ENCODE data around the gene DLST.

The DLST gene

GRCh38 chr14:74906925-74907521 is 25.3 kb downstream of the DLST start:
- Histone ChIP-seq H3K27ac (ENCODE audit: extremely low read depth, low read depth, low read length) (no peak overlapping the region), H3K4me1 (ENCODE audit: control insufficient read depth, insufficient read depth, low read length) (no peaks in the 10 kb centered on the region), H3K4me3 (ENCODE audit: low read depth, low read length) (no peak overlapping the region), H3K36me3 (ENCODE audit: control insufficient read depth in 2 of 2, insufficient read depth in 1 of 2, low read length in 2 of 2) (peaks cover 8 to 44% of the 10 kb centered on the region in 2 experiments; a peak in 2 of 3 replicates), H3K9me3 (ENCODE audit: control insufficient read depth, insufficient read depth, low read depth, low read length) (no peaks in the 10 kb centered on the region)
- CTCF ChIA-PET, result interaction anchor here (0.6 to 6.3 kb wide), 12 partner anchors 11 to 298 kb away, joined by 3 to 195 read pairs (median 10); partner anchors contain the start of gene DLST
- POLR2A ChIA-PET, result interaction anchor here (1.1 to 2.2 kb wide), 3 partner anchors 26 to 47 kb away, joined by 3 to 9 read pairs (median 3); no protein-coding TSS in a partner anchor
- TF ChIP-seq, protein P1, sequence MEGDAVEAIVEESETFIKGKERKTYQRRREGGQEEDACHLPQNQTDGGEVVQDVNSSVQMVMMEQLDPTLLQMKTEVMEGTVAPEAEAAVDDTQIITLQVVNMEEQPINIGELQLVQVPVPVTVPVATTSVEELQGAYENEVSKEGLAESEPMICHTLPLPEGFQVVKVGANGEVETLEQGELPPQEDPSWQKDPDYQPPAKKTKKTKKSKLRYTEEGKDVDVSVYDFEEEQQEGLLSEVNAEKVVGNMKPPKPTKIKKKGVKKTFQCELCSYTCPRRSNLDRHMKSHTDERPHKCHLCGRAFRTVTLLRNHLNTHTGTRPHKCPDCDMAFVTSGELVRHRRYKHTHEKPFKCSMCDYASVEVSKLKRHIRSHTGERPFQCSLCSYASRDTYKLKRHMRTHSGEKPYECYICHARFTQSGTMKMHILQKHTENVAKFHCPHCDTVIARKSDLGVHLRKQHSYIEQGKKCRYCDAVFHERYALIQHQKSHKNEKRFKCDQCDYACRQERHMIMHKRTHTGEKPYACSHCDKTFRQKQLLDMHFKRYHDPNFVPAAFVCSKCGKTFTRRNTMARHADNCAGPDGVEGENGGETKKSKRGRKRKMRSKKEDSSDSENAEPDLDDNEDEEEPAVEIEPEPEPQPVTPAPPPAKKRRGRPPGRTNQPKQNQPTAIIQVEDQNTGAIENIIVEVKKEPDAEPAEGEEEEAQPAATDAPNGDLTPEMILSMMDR (tag by site-specific recombination; IDR thresholded peaks at IDR 0.05), result 0 out of 2 replicates have a peak, but pooled peaks have one; percentile 13
- no peak for TF ChIP-seq ZBTB7A (tag by site-specific recombination; IDR thresholded peaks at IDR 0.05; ENCODE audit: low read depth)

- ChIA-PET CTCF (interaction anchor here (0.6 to 6.3 kb wide), 6 partner anchors 12 to 48 kb away, joined by 3 to 195 read pairs (median 5); no protein-coding TSS in a partner anchor), POLR2A (interaction anchor here (1.0 to 2.2 kb wide), 3 partner anchors 9 to 46 kb away, joined by 5 to 9 read pairs (median 7); partner anchors contain the start of gene RPS6KL1)
- H3K27ac ChIP-seq (ENCODE audit: extremely low read depth, low read depth, low read length), result no peak overlapping the region
- H3K9me3 ChIP-seq (ENCODE audit: control insufficient read depth, insufficient read depth, low read depth, low read length), result no peaks in the 10 kb centered on the region
- TF ChIP-seq ZBTB21 (tag by site-specific recombination; IDR thresholded peaks at IDR 0.05), result no peak
- no peak for TF ChIP-seq ZNF19 (tag by site-specific recombination; IDR thresholded peaks at IDR 0.05; ENCODE audit: low read depth)
- no peak for TF ChIP-seq GFI1B (tag by site-specific recombination; IDR thresholded peaks at IDR 0.05)
- TF ChIP-seq ZNF112 (tag by site-specific recombination; IDR thresholded peaks at IDR 0.05), result no peak
- no peak for TF ChIP-seq ZNF777 (tag by site-specific recombination; IDR thresholded peaks at IDR 0.05; ENCODE audit: borderline replicate concordance)
- TF ChIP-seq ZNF211 (tag by site-specific recombination; IDR thresholded peaks at IDR 0.05; ENCODE audit: low read depth), result no peak
- TF ChIP-seq ZNF175 (tag by site-specific recombination; IDR thresholded peaks at IDR 0.05), result no peak
- no peak overlapping the region for H3K4me3 ChIP-seq (ENCODE audit: low read depth, low read length)
- no peaks in the 10 kb centered on the region for H3K4me1 ChIP-seq (ENCODE audit: control insufficient read depth, insufficient read depth, low read length)
- peaks cover 1 to 37% of the 10 kb centered on the region in 2 experiments; a peak in 2 of 3 replicates for H3K36me3 ChIP-seq (ENCODE audit: control insufficient read depth in 2 of 2, insufficient read depth in 1 of 2, low read length in 2 of 2)
Measured at GRCh38 chr14:74907744-74908143, 26.0 kb downstream of the DLST start.

- Histone ChIP-seq H3K27ac (ENCODE audit: extremely low read depth, low read depth, low read length) (no peak overlapping the region), H3K4me1 (ENCODE audit: control insufficient read depth, insufficient read depth, low read length) (no peaks in the 10 kb centered on the region), H3K36me3 (ENCODE audit: control insufficient read depth in 2 of 2, insufficient read depth in 1 of 2, low read length in 2 of 2) (peaks cover 0 to 27% of the 10 kb centered on the region in 2 experiments; a peak in 2 of 3 replicates), H3K4me3 (ENCODE audit: low read depth, low read length) (no peak overlapping the region), H3K9me3 (ENCODE audit: control insufficient read depth, insufficient read depth, low read depth, low read length) (no peaks in the 10 kb centered on the region)
- POLR2A ChIA-PET, result interaction anchor here (1.0 to 1.4 kb wide), 2 partner anchors 10 to 14 kb away, joined by 5 to 7 read pairs; partner anchors contain the start of gene RPS6KL1
- CTCF ChIA-PET, result interaction anchor here (0.7 to 6.3 kb wide), 5 partner anchors 13 to 300 kb away, joined by 3 to 195 read pairs (median 4); no protein-coding TSS in a partner anchor
- TF ChIP-seq SP2 (tag by site-specific recombination; IDR thresholded peaks at IDR 0.05) (peak; percentile 37), ZNF837 (tag by site-specific recombination; IDR thresholded peaks at IDR 0.05) (no peak), INSM2 (tag by site-specific recombination; IDR thresholded peaks at IDR 0.05) (no peak), ZNF354C (tag by site-specific recombination; IDR thresholded peaks at IDR 0.05; ENCODE audit: borderline replicate concordance, low read depth) (no peak), ZNF155 (tag by site-specific recombination; IDR thresholded peaks at IDR 0.05) (no peak), ZFHX2 (tag by site-specific recombination; conservative IDR thresholded peaks at IDR 0.05) (peak; percentile 64), PRDM1 (tag by site-specific recombination; IDR thresholded peaks at IDR 0.05) (no peak), ZNF791 (tag by site-specific recombination; IDR thresholded peaks at IDR 0.05) (no peak), REPIN1 (tag by site-specific recombination; IDR thresholded peaks at IDR 0.05; ENCODE audit: low read depth) (no peak)
- TF ChIP-seq, protein P2, sequence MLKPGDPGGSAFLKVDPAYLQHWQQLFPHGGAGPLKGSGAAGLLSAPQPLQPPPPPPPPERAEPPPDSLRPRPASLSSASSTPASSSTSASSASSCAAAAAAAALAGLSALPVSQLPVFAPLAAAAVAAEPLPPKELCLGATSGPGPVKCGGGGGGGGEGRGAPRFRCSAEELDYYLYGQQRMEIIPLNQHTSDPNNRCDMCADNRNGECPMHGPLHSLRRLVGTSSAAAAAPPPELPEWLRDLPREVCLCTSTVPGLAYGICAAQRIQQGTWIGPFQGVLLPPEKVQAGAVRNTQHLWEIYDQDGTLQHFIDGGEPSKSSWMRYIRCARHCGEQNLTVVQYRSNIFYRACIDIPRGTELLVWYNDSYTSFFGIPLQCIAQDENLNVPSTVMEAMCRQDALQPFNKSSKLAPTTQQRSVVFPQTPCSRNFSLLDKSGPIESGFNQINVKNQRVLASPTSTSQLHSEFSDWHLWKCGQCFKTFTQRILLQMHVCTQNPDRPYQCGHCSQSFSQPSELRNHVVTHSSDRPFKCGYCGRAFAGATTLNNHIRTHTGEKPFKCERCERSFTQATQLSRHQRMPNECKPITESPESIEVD (tag by site-specific recombination; IDR thresholded peaks at IDR 0.05), result no peak
Measured at GRCh38 chr14:74908861-74909341, 27.2 kb downstream of the DLST start.
